Left ventricle myocardium inferior (tissue), 1 donor: ENCODE data around the gene SRCAP. TPM values are rescaled to one million over a fixed set of nuclear protein-coding genes. Genes with fewer than 3 reads are reported as not detected.

ENCODE experiments used
- DNase-seq: peaks from one replicate; pipeline ENCODE4 v3.0.0-alpha.2; 2020
- H3K27ac ChIP-seq: fragments of 200-600 bp; replicated peaks from 2 replicates; pipeline ENCODE4 v1.8.0; 2021
- H3K27me3 ChIP-seq: fragments of 200-600 bp; 2 replicates; pipeline ENCODE4 v1.8.0; 2021; ENCODE audit warnings: low read depth
- H3K36me3 ChIP-seq: fragments of 200-600 bp; 2 replicates; pipeline ENCODE4 v1.8.0; 2021
- H3K4me1 ChIP-seq: fragments of 200-600 bp; 2 replicates; pipeline ENCODE4 v1.8.0; 2021
- H3K4me3 ChIP-seq: fragments of 200-600 bp; 2 replicates; pipeline ENCODE4 v1.8.0; 2021; ENCODE audit warnings: mild to moderate bottlenecking, moderate library complexity
- H3K9me3 ChIP-seq: fragments of 200-600 bp; replicated peaks from 2 replicates; pipeline ENCODE4 v1.8.0; 2021
- intact Hi-C: fragments of 100-400 bp; cut with micrococcal nuclease; formaldehyde crosslinking; loops from one replicate; pipeline ENCODE4 v1.11.0; 2022
- total RNA-seq: library from RNA; stranded (reverse); fragmentation: NEBNext Ultra II Directional; extraction: Animal tissue kit (Norgen Biotek cat#: 25700); gene quantifications from one replicate; pipeline ENCODE4 v1.2.1, GENCODE V29; 2021
- TF ChIP-seq, protein P1 (sequence below): fragments of 200-600 bp; IDR thresholded peaks from 2 replicates; pipeline ENCODE4 v1.8.0; 2021; ENCODE audit warnings: antibody characterized with exemption, mild to moderate bottlenecking, borderline replicate concordance
- donor health status: DM: no; HTN: yes; CAD: no; lungs with severe emphysema.

Gene SRCAP
- total RNA-seq, 1 donor from 2014 or later, result 42.5 TPM

DNA sequence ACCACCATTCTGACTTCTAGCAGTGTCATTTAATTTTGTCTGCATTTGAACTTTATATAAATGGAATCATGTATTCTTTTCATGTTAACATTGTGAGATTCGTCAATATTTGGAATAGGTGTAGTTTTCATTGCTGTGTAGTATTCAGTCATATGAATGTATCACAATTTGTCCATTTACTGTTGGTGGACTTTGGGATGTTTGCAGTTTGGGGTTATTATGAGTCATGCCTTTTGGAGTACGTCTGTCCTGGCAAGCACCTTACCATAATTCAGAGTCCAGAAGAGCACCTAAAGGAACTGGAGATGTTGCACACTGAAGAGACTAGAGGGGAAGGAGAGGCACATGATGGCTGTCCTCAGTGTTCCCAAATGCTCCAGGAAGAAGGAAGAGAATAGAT, 46.1 kb downstream of the SRCAP start:
- intact Hi-C loops, result no loop called here
- no peaks in the 10 kb centered on the region for H3K9me3 ChIP-seq
- no peak overlapping the region for H3K4me3 ChIP-seq
- TF ChIP-seq, protein P1, sequence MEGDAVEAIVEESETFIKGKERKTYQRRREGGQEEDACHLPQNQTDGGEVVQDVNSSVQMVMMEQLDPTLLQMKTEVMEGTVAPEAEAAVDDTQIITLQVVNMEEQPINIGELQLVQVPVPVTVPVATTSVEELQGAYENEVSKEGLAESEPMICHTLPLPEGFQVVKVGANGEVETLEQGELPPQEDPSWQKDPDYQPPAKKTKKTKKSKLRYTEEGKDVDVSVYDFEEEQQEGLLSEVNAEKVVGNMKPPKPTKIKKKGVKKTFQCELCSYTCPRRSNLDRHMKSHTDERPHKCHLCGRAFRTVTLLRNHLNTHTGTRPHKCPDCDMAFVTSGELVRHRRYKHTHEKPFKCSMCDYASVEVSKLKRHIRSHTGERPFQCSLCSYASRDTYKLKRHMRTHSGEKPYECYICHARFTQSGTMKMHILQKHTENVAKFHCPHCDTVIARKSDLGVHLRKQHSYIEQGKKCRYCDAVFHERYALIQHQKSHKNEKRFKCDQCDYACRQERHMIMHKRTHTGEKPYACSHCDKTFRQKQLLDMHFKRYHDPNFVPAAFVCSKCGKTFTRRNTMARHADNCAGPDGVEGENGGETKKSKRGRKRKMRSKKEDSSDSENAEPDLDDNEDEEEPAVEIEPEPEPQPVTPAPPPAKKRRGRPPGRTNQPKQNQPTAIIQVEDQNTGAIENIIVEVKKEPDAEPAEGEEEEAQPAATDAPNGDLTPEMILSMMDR, result no peak
- peaks cover 43% of the 10 kb centered on the region for H3K4me1 ChIP-seq
- DNase-seq, result no peak
- H3K27me3 ChIP-seq, result no peaks in the 10 kb centered on the region
- peak overlapping the region; percentile 74 for H3K27ac ChIP-seq
- peaks cover 12% of the 10 kb centered on the region for H3K36me3 ChIP-seq

DNA sequence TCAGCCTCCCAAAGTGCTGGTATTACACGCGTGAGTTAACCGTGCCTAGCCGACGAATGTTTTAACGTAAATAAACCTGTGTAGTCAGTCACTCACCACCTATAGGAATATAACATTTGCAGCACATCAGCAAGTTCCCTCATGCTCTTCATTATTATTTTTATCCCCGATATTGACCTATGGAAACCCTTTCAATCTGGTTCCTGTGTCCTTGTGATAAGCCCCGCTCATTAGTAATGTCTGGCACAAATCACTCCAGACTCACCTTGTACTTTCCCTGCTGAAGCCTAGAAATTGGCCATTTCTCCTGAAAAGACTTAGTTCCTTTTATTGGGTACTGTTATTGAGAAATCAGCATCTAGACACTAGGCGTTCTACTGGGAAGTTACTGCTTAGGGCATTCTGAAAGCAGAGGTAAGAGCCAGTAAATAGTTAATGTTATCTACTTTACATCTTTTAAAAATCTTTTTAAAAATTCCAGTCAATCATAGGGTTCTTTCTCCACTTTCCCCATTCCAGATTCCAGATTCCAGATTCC, 47.7 kb downstream of the SRCAP start:
- intact Hi-C loops, result no loop called here
- peaks cover 24% of the 10 kb centered on the region for H3K36me3 ChIP-seq
- TF ChIP-seq, protein P1, result no peak
- peaks cover 26% of the 10 kb centered on the region for H3K4me1 ChIP-seq
- no peaks in the 10 kb centered on the region for H3K9me3 ChIP-seq
- H3K4me3 ChIP-seq, result no peak overlapping the region
- H3K27ac ChIP-seq, result no peak overlapping the region
- no peak for DNase-seq
- no peaks in the 10 kb centered on the region for H3K27me3 ChIP-seq

DNA sequence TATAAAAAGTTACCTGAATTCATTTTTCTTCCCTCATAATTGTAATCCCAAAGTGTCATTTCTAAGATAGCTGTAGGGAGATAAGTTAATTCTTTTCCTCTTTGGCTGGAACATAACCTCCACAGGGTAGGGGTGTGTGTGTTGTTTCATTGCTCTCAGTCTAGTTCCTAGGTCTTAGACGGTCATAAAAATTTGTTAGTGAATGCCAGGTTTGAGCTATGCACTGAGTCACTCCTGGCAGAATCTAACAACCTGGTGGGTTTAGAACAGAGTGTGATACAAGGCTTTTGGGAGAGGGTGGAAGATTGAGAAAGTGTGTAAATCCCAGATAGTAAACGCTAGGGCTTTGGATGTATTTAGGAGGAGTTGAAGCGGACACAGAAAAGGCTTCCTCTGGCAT, 48.4 kb downstream of the SRCAP start:
- intact Hi-C loops, result no loop called here
- peaks cover 30% of the 10 kb centered on the region for H3K36me3 ChIP-seq

DNA sequence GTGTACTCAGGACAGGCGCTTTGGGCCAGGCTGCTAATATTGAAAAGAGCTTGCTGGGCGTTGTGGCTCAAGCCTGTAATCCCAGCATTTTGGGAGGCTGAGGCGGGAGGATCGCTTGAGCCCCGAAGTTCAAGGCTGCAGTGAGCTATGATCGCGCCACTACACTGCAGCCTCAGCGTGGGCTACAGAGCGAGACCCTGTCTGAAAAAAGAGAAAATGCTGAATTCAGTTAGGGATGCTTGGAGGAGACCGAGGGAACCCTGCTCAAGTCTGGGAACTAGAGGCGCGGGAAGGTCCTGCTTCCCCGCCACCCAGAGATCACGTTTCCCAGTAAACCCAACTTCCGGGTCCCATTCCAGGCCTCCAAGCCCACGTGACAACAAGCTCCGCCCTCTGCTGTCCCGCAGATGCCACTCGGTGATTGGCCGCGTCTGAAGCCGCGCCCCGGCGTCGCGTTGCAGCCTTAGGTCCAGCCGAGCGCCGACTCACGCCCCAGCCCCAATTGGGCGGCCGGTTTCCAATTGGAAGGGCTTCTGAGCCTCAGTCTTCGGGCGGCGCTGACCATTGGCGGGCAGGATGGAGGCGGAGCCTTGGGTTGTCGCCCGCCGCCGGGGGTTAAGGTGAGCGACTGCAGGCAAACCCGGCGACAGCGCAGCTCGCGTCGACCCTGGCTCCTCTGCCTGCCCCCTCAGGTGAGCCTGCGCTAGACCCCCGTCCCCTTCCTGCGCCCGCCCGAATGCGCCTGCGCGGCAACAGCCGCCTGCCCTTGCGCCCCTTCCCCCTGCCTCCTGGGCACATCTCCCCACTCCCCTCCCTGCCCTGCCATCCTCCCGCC, 49.0 kb downstream of the SRCAP start, which contains the start of gene PHKG2:
Gene PHKG2 (plus strand): TSS at position 627 of the 835 bp plus-strand sequence. CDS start 396 bp downstream, outside the sequence.
- H3K4me1 ChIP-seq, result peaks cover 21% of the 10 kb centered on the region
- peak; percentile 100 for DNase-seq
- H3K27me3 ChIP-seq, result no peaks in the 10 kb centered on the region
- H3K4me3 ChIP-seq, result peak within 1 kb of the TSS; percentile 92
- intact Hi-C loops, result no loop called here
- peak within 1 kb of the TSS; percentile 83 for H3K27ac ChIP-seq
- no peaks in the 10 kb centered on the region for H3K9me3 ChIP-seq
- TF ChIP-seq, protein P1, result no peak
- H3K36me3 ChIP-seq, result peaks cover 37% of the 10 kb centered on the region

More for the DNA sequence above, 48.4 kb downstream of the SRCAP start:
- Histone ChIP-seq H3K9me3 (no peaks in the 10 kb centered on the region), H3K27me3 (no peaks in the 10 kb centered on the region), H3K4me1 (peaks cover 21% of the 10 kb centered on the region), H3K4me3 (peak overlapping the region; percentile 92), H3K27ac (peak overlapping the region; percentile 83)
- TF ChIP-seq, protein P1, result no peak
- no peak for DNase-seq

DNA sequence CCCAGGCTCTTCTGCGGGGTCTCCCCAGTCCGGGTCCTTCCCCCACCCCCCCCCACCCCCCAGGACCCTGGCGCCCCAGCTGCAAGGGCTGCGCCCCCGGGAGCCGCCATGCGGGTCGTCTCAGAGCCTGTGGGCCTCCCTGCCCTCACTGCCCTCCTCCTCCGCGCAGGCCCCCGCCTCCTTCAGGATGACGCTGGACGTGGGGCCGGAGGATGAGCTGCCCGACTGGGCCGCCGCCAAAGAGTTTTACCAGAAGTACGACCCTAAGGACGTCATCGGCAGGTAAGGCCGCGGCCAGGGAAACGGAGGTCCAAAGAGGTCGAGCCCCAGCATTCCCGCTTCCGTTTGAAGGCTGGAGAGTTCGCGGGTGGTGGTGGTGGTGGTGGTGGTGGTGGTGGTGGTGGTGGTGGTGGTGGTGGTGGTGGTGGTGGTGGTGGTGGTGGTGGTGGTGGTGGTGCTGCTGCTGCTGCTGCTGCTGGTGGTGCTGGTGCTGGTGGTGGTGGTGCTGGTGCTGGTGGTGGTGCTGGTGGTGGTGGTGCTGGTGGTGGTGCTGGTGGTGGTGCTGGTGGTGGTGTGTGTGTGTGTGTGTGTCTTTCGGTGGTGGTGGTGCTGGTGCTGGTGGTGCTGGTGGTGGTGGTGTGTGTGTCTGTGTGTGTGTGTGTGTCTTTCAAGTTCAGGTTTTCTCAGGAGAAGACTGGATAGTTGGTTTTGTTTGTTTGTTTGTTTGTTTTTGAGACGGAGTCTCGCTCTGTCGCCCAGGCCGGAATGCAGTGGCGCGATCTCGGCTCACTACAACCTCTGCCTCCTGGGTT, 49.9 kb downstream of the SRCAP start:
- Histone ChIP-seq H3K4me3 (peak overlapping the region; percentile 92), H3K27me3 (no peaks in the 10 kb centered on the region), H3K9me3 (no peaks in the 10 kb centered on the region), H3K27ac (peak overlapping the region; percentile 83), H3K36me3 (peaks cover 45% of the 10 kb centered on the region), H3K4me1 (peaks cover 21% of the 10 kb centered on the region)
- intact Hi-C loops, result no loop called here
- TF ChIP-seq, protein P1, result no peak
- DNase-seq, result no peak
